Fibroblast of skin of scalp (primary cell): ENCODE data around the gene THOC7.

Source experiments
- DNase-seq: peaks from one replicate; pipeline ENCODE4 v3.0.0-alpha.2; 2013

Gene THOC7

GRCh38 chr3:63842127-63842526, 21.5 kb downstream of the THOC7 start:
- DNase-seq: no peak

DNA sequence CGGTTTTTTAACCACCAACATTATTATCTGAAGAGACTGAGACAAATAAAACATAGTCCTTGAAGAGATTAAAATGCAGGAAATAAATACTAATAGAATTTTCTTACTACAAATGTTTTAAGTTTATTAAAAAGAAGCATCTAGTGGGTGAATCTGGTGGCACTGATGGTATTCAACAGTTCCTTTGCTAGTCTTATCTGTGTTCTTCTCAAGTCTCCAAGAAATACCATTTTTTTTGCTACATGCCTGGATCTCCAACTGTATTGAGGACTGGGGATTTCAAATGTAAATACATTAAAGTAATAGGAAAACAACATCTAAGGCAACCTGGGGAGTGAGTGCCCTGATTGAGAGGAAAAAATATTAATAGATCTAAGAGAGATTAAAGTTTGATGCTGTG, 21.9 kb downstream of the THOC7 start:
- DNase-seq: no peak

DNA sequence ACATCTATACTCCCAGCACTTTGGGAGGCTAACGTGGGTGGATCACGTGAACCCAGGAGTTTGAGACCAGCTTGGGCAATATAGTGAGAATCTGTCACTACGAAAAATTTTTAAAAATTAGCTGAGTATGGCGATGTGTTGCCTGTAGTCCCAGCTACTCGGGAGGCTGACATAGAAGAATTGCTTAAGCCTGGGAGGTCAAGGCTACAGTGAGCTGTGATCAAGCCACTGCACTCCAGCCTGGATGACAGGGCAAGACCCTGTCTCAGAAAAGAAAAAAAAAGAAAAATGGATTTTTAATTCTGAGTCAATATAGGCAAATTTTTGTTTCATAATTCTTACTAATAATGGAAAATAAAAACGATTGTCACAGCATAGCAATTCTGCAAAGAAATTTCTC, 31.2 kb downstream of the THOC7 start:
- DNase-seq: no peak

- DNase-seq: no peak
Measured at GRCh38 chr3:63830526-63830925, 33.1 kb downstream of the THOC7 start.

DNA sequence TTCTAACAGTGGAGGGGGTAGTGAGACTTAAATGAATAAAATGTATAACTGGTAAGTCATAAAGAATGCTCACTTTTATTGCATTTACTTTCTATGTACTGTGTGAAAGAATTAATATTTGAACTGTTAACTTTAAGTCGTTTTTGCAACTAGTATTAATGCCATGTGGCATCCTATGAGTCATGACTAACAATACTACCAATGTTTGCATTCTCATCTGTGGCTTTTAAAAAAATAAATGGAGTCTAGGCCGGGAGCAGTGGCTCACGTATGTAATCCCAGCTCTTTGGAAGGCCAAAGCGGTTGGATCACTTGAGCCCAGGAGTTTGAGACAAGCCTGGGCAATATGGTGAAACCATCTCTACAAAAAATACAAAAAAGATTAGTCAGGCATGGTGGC, 39.3 kb downstream of the THOC7 start:
- peak; percentile 87 for DNase-seq

DNA sequence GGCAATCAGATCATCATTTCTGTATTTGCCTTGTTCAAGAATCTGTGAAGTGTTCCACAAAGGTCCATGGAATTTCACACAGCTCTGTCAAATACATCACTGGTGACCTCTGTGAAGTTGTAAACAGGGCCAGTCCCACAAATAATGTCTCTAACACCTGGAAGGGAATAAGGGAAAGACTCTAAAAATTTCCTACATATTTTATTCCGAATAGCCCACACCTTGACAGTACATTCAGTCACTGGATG, 44.5 kb downstream of the THOC7 start, which contains the start of gene C3orf49:
Gene C3orf49, plus strand, starts transcription at position 149 of the 248 bp plus-strand sequence. CDS start 173 bp downstream, outside the sequence.
- no peak for DNase-seq

DNA sequence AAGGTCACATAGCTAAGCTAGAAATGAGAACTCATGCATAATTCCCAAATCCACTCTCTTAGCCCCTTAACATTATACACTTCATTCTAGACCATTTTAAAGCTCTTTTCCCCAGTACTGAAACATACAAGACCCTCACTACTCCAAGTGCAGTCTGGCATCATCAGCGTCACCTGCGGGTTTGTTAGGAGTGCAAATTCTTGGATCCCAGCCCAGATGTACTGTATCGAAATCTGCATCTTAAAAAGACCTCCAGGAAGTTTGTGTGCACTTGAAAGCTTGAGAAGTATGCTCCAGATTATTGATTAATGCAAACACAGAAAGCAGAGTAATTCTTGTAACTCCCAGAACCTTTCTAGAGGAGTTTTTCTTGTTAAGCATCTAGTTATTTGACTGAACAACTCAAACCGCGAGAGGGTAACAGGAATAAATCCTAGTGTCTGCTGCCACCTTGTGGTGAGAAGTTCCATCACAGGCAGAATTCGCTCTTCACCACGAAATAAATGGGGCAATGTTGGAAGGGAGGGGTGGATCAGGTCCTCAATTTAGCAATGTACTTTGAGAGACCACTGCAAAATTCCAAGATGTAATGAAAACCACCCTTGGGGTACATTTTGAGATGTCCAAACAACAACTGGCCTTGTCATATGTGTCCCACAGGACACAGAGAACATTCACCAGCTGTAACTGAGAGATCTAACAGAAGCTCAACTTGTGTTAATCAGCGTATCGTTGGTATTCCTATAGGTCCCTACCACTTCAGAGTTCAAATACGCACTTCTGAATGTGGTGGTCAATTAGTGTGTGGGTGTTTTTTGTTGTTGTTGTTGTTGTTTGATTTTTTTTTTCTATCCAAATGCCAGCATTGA, 45.1 kb downstream of the THOC7 start:
- peak; percentile 65 for DNase-seq

- no peak for DNase-seq
Measured at GRCh38 chr3:63817225-63817624, 46.4 kb downstream of the THOC7 start.

GRCh38 chr3:63814237-63814636, 49.4 kb downstream of the THOC7 start:
- DNase-seq: no peak

- no peak for DNase-seq
Measured at GRCh38 chr3:63809607-63810006, 54.0 kb downstream of the THOC7 start.

GRCh38 chr3:63808633-63809032, 55.0 kb downstream of the THOC7 start:
- DNase-seq: no peak

DNA sequence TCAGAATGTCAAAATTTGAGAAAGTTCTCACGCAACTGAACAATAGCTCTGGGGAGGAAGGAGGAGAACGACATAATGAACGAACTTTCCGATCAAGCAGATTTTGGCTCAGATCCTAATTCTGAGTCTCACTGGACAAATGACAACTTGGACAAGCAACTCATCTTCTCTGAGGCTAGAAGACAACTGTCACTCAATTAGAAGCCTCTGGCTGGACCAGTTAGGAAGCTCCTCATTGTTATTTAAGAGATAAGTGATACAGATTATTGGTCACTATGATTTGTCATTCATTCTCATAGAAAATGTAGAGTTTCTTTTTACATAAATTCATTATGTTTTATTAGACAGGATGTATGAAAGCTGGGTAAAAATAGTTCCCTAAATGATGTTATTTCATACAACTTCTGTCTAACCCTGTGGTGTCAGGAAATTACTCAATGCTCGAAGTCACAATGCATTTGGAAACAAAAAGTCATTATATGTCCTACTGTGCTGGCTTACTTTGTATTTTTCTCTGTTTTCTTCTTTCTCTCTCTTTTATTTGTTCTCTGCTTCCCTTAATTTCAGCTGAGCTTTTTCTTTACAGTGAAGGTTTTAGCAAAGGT, 55.5 kb downstream of the THOC7 start:
- DNase-seq: no peak

- no peak for DNase-seq
Measured at GRCh38 chr3:63803911-63804310, 59.7 kb downstream of the THOC7 start.

DNA sequence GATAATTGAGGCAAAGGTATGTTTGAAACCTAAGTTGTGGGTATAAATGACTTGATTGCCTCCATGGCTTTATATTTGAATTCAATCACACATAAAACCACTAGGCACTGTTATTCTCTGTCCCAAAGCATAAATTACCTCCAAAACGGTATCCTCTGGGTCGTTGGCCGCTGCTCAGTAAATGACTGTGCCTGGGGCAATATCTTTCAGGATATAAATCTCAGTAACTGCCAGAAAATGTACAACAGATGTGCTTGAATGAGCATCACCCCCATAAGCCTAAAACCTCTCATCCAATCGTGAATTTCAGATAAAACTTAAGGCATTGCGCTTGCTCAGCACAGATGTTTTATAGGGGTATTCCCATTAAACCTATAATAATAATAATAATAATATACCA, 63.5 kb downstream of the THOC7 start:
- no peak for DNase-seq

DNA sequence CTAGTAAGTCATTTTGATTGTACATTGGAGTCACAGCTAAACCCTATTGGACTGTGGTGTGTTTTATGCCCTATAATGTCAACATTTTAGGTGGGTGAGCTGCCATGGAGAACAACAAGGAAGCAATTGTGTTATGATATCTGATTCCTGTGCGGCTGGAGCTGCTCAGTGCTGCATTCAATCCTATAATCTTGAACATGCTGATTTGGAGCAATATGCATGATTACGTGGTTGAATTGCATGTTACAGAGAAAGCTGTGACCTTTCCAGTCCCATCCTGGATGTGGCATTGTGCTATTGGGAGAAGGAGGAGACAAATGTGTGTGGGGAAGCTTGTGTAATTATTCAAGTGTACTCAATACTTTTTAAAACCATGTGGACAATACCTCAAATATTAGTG, 64.7 kb downstream of the THOC7 start:
- DNase-seq: no peak

GRCh38 chr3:63798544-63798943, 65.1 kb downstream of the THOC7 start:
- no peak for DNase-seq

DNA sequence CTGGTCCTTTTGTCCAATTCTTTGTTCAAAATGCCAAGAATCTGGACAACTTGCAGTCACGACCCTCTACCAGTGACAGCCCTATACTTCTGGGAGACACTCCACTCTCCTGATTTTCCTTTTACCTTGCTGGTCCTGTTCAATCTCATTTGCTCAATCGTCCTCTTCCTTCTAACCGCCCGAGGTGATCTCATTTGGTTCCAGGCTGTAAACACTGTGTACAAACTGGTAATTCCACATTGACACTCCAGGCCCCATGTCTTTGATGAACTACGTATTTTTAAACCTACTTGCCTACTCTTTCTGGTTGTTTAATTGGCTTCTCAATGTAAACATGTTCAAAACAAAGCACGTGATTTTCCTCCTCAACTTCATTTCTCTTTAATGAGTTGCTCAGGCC, 68.2 kb downstream of the THOC7 start:
- no peak for DNase-seq

- DNase-seq: peak; percentile 63
Measured at GRCh38 chr3:63791974-63792373, 71.6 kb downstream of the THOC7 start.
